OCI-LY7 (cell line): ENCODE results near the gene CCDC9. TPM values are rescaled to one million over a fixed set of nuclear protein-coding genes. Genes with fewer than 3 reads are reported as not detected.
A peak's percentile ranks its signal among the peaks of the same experiment; 100 is the strongest.
"Not testable (repeated sequence)": the region's sequence is repeated elsewhere in the genome, so short reads cannot be mapped to it uniquely, and the experiment has no call there.

ENCODE experiments used
- BruUV-seq: library from RNA; stranded (reverse); fragments of 400-500 nt; replicated peaks from 2 replicates; lab custom pipeline; 2021; lab: Mats Ljungman, UMichigan
- CTCF ChIA-PET: fragments of 300-600 bp; sonication (Branson Sonifier 250); formaldehyde crosslinking; loops from one replicate; lab custom pipeline; 2022; ENCODE audit warnings: antibody characterized with exemption; ENCODE audit not compliant: unreplicated experiment; lab: Charles Lee
- POLR2A ChIA-PET: fragments of 300-600 bp; sonication (Branson Sonifier 250); formaldehyde crosslinking; loops from one replicate; lab custom pipeline; 2022; ENCODE audit warnings: antibody characterized with exemption; lab: Charles Lee
- DNase-seq: peaks from one replicate; pipeline ENCODE4 v3.0.0-alpha.2; 2015; ENCODE audit warnings: low spot score
- H2AFZ ChIP-seq: fragments of 200-600 bp; sonication (generic), shearing (Covaris generic); 2 replicates; pipeline ENCODE4 v1.6.1; 2014; ENCODE audit warnings: mild to moderate bottlenecking, antibody characterized with exemption, low read length, moderate library complexity
- H3K27ac ChIP-seq: fragments of 200-600 bp; sonication (generic); 2 replicates; pipeline ENCODE4 v1.5.1; 2014; ENCODE audit warnings: mixed run types, low read depth, mild to moderate bottlenecking, moderate library complexity, low read length, inconsistent platforms; ENCODE audit not compliant: poor library complexity, severe bottlenecking
- H3K36me3 ChIP-seq: fragments of 200-600 bp; sonication (generic); 2 replicates; pipeline ENCODE4 v1.6.1; 2014; ENCODE audit warnings: mild to moderate bottlenecking, antibody characterized with exemption, low read length, moderate library complexity, mixed read lengths; ENCODE audit not compliant: insufficient read depth
- H3K4me1 ChIP-seq: fragments of 200-600 bp; sonication (generic); 2 replicates; pipeline ENCODE4 v1.5.1; 2014; ENCODE audit warnings: mild to moderate bottlenecking, low read length; ENCODE audit not compliant: insufficient read depth, poor library complexity, severe bottlenecking
- H3K4me2 ChIP-seq: fragments of 200-600 bp; sonication (generic); 2 replicates; pipeline ENCODE4 v1.6.1; 2014; ENCODE audit warnings: mild to moderate bottlenecking, low read length
- H3K4me3 ChIP-seq: fragments of 200-600 bp; sonication (generic); 2 replicates; pipeline ENCODE4 v1.5.1; 2014; ENCODE audit warnings: mild to moderate bottlenecking, low read depth, low read length; ENCODE audit not compliant: poor library complexity, severe bottlenecking
- H3K79me2 ChIP-seq: fragments of 200-600 bp; sonication (generic); 2 replicates; pipeline ENCODE4 v1.6.1; 2016; ENCODE audit warnings: low read depth, mild to moderate bottlenecking, low read length, moderate library complexity, mixed read lengths; ENCODE audit not compliant: insufficient read depth
- H3K9me2 ChIP-seq: fragments of 200-600 bp; sonication (generic); 2 replicates; pipeline ENCODE4 v1.6.1; 2016; ENCODE audit warnings: mild to moderate bottlenecking, low read length, mixed read lengths; ENCODE audit not compliant: insufficient read depth
- H3K9me3 ChIP-seq: fragments of 200-600 bp; sonication (generic); 2 replicates; pipeline ENCODE4 v1.6.1; 2014; ENCODE audit warnings: mild to moderate bottlenecking, mixed run types, low read length, mixed read lengths
- H4K20me1 ChIP-seq: fragments of 200-600 bp; sonication (generic); 2 replicates; pipeline ENCODE4 v1.6.1; 2014; ENCODE audit warnings: mild to moderate bottlenecking, antibody characterized with exemption, low read length, moderate library complexity, mixed read lengths; ENCODE audit not compliant: insufficient read depth
- EZH2phosphoT487 ChIP-seq: fragments of 200-600 bp; sonication (generic); IDR thresholded peaks from 2 replicates; pipeline ENCODE4 v1.6.1; 2018; ENCODE audit warnings: low read depth, borderline replicate concordance, mild to moderate bottlenecking, mixed run types, antibody characterized with exemption, low read length, moderate library complexity, mixed read lengths
- intact Hi-C: fragments of 100-400 bp; cut with micrococcal nuclease; formaldehyde crosslinking; loops from one replicate; pipeline ENCODE4 v1.10.0; 2022; ENCODE audit not compliant: unreplicated experiment
- total RNA-seq, 2 experiments: library from RNA; depleted of rRNA in 1 of 2; stranded (reverse); fragments of >200 nt in 1 of 2; shearing (Covaris generic) in 1 of 2; gene quantifications; 2 replicates each; pipeline ENCODE4 v1.2.3, GENCODE V29; 2014 to 2022
- TF ChIP-seq, protein P1 (sequence below): fragments of 200-600 bp; sonication (generic); conservative IDR thresholded peaks from 2 replicates; pipeline ENCODE4 v1.5.1; 2014; ENCODE audit warnings: mild to moderate bottlenecking, antibody characterized with exemption, low read length, moderate library complexity, mixed read lengths

CCDC9 gene
- total RNA-seq, 2 experiments from 2014 or later: 7.9 to 19.7 TPM

DNA sequence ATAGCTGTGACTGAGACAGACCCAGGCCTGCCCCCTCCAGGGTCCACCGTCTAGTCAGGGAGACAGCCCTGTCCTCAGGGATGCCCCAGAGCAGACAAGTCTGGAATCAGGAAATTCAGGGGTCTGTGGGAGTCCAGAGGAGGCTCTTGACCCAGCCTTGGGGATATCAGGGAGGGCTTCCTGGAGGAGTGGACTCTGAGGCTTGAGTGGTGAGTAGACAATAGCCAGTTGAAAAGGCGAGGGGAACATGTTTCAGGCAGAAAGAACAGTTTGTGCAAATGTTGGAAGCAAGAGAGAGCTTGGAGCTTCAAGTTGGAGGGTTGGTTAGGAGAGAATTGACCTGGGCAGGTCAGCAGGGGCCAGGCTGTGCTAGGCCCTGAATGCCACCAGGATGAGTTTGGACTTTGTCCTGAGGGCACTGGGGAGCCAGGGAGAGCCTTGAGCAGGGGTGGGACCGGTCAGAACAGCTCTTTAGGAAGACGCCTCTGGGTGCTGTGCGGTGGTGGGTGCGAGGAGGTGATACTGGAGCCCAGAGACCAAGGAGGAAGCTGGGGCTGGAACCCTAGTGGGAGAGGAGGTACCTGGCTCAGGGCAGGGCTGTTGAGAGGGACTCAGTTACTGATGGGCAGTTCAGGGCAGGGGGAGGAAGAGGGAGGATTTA lies 2.7 kb downstream of the CCDC9 start:
- ChIA-PET CTCF (no interaction called here), POLR2A (interaction anchor here (0.5 kb wide), 1 partner anchor 224 kb away, joined by 3 read pairs; no protein-coding TSS in a partner anchor)

DNA sequence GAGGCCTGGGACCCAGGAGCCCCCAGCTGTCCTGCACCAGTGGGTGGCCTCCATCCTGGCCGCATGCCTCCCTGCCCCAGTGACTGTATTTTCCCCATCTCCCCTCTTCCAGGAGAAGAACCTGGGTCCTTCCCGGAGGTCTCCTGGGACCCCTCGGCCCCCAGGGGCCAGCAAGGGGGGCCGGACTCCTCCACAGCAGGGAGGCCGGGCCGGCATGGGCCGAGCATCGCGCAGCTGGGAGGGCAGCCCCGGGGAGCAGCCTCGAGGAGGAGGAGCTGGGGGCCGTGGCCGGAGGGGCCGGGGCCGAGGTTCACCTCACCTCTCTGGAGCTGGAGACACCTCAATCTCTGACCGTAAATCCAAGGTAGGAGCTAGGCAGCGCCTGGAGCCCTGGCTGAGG lies 4.2 kb downstream of the CCDC9 start:
- ChIA-PET POLR2A (no interaction called here), CTCF (no interaction called here)
- Histone ChIP-seq H3K9me2 (no peaks in the 10 kb centered on the region), H3K36me3 (peaks cover 61% of the 10 kb centered on the region), H3K4me1 (peaks cover 23% of the 10 kb centered on the region), H3K79me2 (peaks cover 11% of the 10 kb centered on the region; the same call in 1 of the 2 replicates), H3K4me2 (no peak overlapping the region), H3K9me3 (no peaks in the 10 kb centered on the region), H3K4me3 (no peak overlapping the region), H3K27ac (no peak overlapping the region), H2AFZ (no peak overlapping the region), H4K20me1 (no peaks in the 10 kb centered on the region)
- DNase-seq: no peak
- no peak for TF ChIP-seq EZH2phosphoT487
- TF ChIP-seq, protein P1, sequence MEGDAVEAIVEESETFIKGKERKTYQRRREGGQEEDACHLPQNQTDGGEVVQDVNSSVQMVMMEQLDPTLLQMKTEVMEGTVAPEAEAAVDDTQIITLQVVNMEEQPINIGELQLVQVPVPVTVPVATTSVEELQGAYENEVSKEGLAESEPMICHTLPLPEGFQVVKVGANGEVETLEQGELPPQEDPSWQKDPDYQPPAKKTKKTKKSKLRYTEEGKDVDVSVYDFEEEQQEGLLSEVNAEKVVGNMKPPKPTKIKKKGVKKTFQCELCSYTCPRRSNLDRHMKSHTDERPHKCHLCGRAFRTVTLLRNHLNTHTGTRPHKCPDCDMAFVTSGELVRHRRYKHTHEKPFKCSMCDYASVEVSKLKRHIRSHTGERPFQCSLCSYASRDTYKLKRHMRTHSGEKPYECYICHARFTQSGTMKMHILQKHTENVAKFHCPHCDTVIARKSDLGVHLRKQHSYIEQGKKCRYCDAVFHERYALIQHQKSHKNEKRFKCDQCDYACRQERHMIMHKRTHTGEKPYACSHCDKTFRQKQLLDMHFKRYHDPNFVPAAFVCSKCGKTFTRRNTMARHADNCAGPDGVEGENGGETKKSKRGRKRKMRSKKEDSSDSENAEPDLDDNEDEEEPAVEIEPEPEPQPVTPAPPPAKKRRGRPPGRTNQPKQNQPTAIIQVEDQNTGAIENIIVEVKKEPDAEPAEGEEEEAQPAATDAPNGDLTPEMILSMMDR: no peak
- BruUV-seq: no TSS peak
- intact Hi-C loops: no loop called here

More for the DNA sequence above, 2.7 kb downstream of the CCDC9 start:
- Histone ChIP-seq H3K4me2 (no peak overlapping the region), H3K9me3 (no peaks in the 10 kb centered on the region), H3K79me2 (peaks cover 11% of the 10 kb centered on the region; the same call in 1 of the 2 replicates), H3K4me1 (peaks cover 24% of the 10 kb centered on the region), H4K20me1 (no peaks in the 10 kb centered on the region), H3K9me2 (no peaks in the 10 kb centered on the region), H3K27ac (no peak overlapping the region), H3K36me3 (peaks cover 48% of the 10 kb centered on the region), H3K4me3 (no peak overlapping the region), H2AFZ (no peak overlapping the region)
- BruUV-seq: no TSS peak
- no peak for DNase-seq
- intact Hi-C loops: no loop called here
- TF ChIP-seq, protein P1: no peak
- TF ChIP-seq EZH2phosphoT487: no peak

DNA sequence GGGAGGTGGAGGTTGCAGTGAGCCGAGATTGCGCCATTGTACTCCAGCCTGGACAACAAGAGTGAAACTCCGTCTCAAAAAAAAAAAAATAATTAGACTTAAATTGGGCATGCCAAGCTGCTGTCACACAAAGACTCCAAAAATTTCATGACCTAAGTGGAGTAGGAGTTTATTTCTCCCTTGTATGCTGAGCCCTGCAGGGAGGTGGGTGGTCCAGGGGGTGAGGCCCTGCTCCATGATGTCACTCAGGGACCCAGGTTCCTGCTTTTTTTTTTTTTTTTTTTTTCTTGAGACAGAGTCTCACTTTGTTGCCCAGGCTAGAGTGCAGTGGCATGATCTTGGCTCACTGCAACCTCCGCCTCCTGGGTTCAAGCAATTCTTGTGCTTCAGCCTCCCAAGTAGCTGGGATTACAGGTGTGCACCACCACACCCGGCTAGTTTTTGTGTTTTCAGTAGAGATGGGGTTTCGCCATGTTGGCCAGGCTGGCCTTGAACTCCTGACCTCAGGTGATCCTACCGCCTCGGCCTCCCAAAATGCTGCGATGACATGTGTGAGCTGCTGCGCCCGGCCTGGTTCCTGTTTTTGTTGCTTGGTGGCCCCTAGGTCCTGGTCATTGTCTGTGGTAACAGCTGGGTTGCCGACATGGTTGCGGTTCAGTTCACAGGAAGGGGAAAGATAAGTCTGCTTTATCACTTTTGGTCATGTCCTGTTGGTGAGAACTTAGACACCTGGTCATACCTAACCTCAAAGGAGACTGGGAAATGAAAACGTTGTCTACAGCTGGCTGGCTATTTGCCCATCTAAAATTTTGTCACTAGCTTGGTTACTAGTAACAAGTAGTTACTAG lies 5.8 kb downstream of the CCDC9 start:
- ChIA-PET CTCF (interaction anchor here (0.6 kb wide), 1 partner anchor 149 kb away, joined by 3 read pairs; the partner anchor contains the start of gene ZC3H4), POLR2A (interaction anchor here (0.5 to 1.3 kb wide), 2 partner anchors 12 to 46 kb away, joined by 3 to 5 read pairs; no protein-coding TSS in a partner anchor)
- H3K9me3 ChIP-seq, H4K20me1 ChIP-seq, H3K4me3 ChIP-seq, H2AFZ ChIP-seq, BruUV-seq, H3K9me2 ChIP-seq, intact Hi-C loops, H3K4me2 ChIP-seq: not testable (repeated sequence)
- Histone ChIP-seq H3K4me1 (peaks cover 19% of the 10 kb centered on the region), H3K27ac (peak overlapping the region; percentile 10), H3K79me2 (peaks cover 11% of the 10 kb centered on the region; the same call in 1 of the 2 replicates), H3K36me3 (peaks cover 73% of the 10 kb centered on the region)
- DNase-seq: peak; percentile 57
